Lower leg skin (tissue), 3 donors: Measurements from ENCODE around the gene WDR54.

ENCODE experiments used
- CTCF ChIP-seq, 3 donors: fragments of 450-650 bp; IDR thresholded peaks; one replicate each; pipeline ENCODE4 v1.5.1; 2016; ENCODE audit warnings: antibody characterized with exemption in 3 of 3, mild to moderate bottlenecking in 3 of 3, moderate library complexity in 2 of 3
- POLR2A ChIP-seq, 2 donors: fragments of 450-650 bp; IDR thresholded peaks; one replicate each; pipeline ENCODE4 v1.6.1; 2016 to 2017; ENCODE audit warnings: antibody characterized with exemption in 2 of 2, mild to moderate bottlenecking in 1 of 2, moderate library complexity in 1 of 2

- no peak for TF ChIP-seq CTCF (IDR thresholded peaks at IDR 0.05)
- TF ChIP-seq POLR2A (IDR thresholded peaks at IDR 0.05), result no peak
Observed at GRCh38 chr2:74391209-74391579, 30.3 kb upstream of the WDR54 start.
